Measurements from ENCODE around the gene PRR14L.
A peak's percentile ranks its signal among the peaks of the same experiment; 100 is the strongest.
"Not testable (repeated sequence)": the region's sequence is repeated elsewhere in the genome, so short reads cannot be mapped to it uniquely, and the experiment has no call there.

PRR14L gene

DNA sequence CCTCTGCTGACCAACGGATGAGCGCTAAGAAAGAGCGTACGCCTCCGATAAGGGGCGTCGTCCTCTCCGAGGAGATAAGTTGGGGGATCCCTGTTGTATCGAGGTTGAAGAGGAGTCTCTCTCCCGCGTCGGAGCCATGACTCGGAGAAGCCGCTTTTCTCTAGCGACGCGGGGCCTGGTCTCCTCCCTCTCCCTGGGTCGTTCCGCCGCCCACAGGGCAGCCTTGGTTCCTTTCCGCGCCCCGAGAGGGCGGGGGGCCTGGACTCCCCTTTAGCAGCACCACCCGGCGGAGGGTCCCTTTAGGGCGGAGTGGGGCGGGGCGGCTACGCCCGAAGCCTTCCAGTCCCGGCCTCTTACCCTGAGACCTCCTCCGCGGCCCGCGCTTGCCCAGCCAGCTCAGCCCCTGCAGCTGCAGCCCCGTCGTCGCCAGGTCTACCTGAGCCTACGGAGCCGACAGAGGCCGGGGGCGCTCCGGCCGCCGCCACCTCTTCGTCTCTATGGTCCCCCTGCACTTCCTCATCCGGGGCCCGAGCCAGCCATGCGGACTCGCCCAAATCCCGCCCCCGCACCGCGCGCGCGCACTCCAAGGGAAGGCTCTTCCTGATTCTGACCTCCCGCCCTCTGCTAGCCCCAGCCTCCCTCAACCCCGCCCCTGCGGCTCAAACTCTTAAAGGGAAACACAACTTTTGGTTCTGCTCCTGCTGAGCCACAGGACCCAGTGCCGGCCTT, at the start of gene PRR14L:
TSS of gene PRR14L (minus strand) at position 497 of the 729 bp plus-strand sequence. CDS start 11,272 bp downstream, outside the sequence.
- peak; percentile 61 for DNase-seq

DNA sequence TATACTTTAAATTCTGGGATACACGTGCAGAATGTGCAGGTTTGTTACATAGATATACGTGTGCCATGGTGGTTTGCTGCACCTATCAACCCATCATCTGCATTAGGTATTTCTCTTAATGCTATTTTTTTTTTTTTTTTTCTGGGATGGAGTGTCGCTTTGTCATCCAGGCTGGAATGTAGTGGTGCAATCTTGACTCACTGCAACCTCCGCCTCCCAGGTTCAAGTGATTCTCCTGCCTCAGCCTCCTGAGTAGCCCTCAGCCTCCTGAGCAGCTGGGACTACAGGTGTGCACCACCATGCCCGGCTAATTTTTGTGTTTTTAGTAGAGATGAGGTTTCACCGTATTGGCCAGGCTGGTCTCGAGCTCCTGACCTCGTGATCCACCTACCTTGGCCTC, 49.4 kb upstream of the PRR14L start:
- not testable (repeated sequence) for DNase-seq

DNA sequence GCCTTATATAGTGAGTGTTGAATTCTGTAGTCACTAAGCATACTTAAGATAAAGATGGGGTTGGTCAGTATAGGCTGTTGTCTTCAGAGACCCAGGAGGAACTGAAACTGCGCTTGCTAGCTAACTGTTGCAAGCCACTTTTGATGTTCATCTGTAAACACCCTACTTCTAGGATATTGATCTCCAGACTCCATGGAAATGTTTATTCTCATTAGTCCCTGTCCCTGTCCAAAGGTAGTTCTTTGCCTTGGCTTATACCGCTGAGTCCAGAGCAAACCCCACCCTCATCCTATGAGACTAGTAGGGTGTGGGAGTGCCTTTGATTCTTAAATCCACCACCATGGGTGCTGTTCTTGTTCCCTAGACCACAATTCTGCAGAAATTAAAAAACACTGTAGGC, 40.3 kb upstream of the PRR14L start:
- no peak for DNase-seq

DNA sequence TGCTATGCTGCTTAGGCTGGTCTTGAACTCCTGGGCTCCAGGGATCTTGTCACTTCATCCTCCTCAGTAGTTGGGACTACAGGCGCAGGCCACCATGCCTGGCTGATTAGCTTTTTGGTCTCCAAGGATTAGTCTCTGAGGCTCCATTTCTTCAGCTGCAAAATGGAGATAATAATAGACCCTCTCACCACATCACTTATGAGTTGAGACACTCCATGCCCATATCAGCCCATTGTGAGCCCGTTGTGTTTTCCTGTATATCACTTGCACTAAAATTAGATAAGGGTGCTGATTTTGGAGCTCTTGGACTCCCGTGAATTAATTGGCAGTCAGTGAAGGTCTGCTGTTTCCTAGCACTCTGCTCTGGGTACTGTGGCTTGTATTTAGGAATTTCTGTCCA, 39.9 kb upstream of the PRR14L start:
- DNase-seq: no peak

DNA sequence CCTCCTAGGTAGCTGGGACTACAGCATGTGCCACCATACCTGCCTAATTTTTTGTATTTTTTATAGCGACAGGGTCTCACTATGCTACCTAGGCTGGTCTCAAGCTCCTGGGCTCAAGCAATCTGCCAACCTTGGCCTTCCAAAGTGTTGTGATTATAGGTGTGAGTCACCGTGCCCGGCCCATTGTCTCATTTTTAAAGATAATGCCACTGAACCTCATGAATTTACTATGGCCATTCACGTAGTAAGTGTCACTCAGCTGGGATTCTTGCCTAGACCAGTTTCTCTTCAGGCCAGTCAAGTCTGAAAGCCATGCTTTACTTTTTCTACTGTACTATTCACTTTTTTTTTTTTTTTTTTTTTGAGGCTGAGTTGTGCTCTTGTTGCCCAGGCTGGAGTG, 26.3 kb upstream of the PRR14L start:
- no peak for DNase-seq

DNA sequence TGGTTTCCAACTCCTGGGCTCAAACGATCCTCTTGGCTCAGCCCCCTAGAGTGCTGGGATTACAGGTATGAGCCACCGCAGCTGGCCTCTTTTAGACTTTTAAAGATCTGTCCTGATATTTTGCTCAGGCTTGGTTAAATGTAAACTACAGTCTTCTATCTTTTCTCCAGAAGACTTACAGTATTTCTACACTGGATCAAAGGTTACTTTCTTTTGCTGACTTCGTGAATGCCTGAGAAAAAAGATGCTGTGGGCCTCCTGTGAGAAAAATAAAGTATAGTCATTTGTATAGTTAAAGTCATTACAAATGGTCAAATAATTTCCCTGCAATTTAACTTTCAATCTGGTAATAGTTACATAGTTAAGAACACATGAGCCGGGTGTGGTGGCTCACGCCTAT, 23.5 kb upstream of the PRR14L start:
- no peak for DNase-seq

DNA sequence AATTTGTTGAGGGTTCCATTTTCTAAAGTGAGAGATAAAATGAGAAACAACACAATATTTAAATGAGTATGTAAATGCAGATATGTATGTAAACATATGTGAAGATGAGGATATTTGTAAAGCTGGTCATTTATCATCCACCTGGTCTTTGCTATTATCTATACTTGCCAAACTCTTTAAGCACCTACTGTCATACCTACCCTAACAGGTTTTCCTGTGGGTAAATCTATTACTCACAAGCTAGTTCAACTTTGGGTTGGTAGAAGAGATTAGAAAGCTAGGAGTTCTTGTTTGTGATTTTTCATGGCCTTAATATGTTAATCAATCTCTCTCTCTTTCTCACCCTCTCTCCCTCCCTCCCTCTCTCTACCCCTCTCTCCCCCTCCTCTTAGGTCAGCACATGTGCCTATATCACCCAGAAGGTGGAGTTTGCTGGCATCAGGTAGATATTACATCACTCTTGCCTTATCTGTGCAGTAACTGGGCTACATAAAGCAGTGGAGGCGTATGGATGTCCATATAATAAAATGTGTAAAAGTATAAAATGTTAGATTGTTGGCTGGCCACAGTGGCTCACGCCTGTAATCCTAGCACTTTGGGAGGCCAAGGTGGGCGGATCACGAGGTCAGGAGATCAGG, 18.6 kb upstream of the PRR14L start:
- no peak for DNase-seq

DNA sequence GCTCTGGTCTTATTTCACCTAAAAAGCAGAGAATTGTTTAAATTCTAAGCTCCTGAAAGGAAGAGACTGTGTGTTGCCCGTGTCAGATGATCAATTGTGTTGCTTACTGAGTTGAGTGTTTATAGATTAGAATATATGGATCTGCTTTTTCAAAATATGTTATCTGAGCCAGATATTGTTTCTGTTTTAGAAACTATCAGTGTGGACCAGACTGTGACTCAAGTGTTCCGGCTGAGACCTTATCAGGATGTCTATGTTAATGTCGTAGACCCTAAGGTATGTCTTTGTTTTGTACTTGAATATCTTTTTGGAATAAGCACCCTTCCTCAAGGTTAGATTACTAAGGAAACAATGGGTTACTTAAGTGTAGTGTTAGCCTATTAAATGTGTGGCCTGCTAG, 14.9 kb upstream of the PRR14L start:
- DNase-seq: no peak

DNA sequence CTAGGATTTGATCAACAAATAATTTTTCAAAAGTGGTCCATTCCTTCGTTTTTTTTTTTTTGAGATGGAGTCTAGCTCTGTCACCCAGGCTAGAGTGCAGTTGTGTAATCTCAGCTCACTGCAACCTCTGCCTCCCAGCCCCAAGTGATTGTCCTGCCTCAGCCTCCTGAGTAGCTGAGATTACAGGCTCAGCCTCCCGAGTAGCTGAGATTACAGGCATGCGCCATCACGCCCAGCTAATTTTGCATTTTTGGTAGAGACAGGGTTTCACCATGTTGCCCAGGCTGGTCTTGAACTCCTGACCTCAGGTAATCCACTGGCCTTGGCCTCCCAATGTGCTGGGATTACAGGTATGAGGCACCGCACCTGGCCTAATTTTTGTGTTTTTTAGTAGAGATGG, 8.9 kb upstream of the PRR14L start:
- not testable (repeated sequence) for DNase-seq

DNA sequence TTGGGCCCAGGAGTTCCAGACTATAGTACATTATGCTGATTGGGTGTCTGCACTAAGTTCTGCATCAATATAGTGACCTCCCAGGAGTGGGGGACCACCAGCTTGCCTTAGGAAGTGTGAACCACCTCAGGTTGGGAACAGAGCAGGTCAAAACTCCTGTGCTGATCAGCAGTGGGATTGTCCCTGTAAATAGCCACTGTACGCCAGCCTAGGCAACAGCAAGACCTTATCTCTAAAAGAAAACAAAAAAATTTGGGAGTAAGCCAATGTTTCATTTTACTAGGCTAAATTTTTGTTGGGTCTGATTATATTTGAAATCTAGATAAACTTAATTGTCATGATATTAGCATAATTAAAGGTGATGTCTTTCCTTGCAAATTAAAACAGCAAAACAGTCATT, 7.3 kb upstream of the PRR14L start:
- DNase-seq: no peak

DNA sequence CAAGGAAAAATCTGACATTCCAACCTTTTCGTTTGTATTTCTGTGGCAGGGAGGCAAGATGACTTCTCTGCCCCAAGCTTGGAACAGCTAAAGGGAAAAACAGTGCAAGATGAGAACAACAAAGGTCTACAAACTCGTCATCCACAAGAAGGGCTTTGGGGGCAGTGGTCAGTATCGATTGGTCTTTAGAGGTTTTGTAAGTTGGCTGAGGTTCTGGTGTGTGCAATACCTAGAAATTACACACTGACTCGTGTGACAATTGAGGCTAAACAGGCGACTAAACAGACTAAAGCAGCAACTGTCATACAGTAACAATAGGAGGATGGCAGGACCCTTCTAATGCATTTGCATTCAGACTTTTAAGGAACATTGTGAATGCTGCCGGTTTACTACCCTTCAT, 4.9 kb upstream of the PRR14L start:
- no peak for DNase-seq

DNA sequence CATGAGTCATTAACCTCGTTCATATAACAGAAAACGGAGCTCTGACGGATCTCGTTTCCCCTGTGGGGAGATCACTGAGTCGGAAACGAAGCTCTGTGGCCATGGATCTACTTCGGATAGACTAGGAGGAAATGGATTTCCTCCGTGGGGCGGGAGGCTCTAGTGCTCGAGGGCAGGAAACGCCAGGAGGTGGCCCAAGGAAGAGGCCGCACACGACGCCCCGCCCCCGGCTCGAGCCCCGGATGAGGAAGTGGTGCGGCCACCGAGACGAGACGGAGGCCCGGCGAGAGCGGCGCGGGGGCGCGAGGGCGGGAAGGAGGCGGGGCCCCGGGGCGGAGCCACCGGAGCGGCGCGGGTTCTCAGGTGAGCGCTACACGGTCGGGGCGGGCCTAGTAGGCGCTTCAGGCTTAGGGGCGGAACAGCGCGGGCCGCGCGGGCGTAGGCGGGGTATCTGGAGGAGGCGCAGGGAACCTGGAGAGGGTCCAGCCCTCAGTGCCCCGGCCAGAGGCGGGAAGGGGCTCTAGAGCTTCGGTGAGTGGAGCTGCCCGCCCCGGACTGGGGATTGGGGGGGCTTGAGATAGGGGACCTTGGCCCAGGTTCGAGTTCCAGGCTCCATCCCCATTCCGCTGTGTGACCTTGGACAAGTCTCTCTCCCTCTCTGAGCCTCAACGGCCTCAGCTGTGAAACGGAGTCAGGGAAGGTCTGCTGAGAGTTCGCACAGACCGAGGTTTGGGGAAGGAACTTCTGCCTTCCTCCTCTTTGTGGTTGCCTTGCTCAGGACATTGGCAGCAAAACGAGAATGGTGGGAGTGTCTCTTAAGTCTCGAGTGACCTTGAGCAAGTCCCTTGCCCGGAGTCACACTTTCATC, 3.9 kb upstream of the PRR14L start, which contains the start of gene DEPDC5:
TSS of gene DEPDC5 (plus strand) at position 386 of the 868 bp plus-strand sequence. CDS start 903 bp downstream, outside the sequence.
- peak; percentile 39 for DNase-seq

DNA sequence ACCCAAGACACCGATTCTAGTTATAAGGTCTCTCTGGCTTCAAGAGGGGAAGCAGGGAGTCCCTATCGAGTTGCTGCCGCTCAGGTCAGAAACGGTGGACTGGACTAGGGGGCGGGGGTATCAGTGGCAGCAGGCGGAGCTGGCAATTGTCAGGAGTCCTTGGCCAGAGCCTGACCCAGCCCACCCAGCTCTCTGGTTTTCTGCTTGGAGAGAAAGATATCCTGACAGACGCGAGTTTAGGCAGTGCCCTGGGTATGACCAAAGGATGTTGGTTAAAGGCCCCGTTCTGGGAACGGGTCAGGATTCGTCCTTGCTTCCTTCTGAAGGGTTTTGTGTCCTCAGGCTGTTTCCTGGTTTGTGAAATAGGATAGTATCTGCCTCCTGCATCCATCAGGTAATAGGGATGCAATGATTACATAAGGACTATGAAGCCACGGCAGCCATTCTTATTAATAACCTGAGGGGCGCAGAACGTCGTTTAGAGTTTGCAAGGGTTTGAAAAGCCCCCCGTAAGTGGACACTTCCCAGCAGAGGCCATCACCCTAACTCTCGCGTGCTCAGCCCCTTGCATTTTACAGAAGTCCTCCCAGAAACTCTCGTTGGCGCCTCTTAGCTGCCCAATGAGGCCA, 3.2 kb upstream of the PRR14L start:
- no peak for DNase-seq

DNA sequence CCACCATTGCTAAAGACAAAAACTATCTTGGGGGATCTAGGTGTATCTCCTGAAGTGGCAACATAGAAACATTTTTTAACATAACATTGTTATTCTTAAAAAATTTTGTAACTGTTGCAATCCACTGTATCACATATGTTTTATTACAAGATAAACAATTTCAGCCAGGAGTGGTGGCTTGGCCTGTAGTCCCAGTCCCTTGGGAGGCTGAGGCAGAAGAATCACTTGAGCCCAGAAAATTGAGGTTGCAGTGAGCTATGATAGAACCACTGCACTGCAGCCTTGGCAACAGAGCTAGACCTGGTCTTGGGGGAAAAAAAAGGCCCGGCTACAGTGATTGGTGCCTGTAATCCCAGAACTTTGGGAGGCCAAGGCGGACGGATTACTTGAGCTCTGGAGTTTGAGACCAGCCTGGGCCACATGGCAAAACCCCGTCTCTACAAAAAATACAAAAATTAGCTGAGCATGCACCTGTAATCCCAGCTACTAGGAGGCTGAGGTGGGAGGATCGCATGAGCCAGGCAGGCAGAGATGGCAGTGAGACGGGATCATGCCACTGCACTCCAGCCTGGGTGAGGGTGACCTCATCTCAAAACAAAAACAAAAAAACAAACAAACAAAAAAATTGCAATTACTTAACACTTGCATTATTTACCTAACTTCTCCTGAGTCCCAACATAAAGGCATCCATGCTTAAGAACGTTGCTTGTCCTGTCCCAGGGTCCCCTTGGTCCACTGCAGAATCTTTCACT, 2.3 kb upstream of the PRR14L start:
- DNase-seq: no peak

DNA sequence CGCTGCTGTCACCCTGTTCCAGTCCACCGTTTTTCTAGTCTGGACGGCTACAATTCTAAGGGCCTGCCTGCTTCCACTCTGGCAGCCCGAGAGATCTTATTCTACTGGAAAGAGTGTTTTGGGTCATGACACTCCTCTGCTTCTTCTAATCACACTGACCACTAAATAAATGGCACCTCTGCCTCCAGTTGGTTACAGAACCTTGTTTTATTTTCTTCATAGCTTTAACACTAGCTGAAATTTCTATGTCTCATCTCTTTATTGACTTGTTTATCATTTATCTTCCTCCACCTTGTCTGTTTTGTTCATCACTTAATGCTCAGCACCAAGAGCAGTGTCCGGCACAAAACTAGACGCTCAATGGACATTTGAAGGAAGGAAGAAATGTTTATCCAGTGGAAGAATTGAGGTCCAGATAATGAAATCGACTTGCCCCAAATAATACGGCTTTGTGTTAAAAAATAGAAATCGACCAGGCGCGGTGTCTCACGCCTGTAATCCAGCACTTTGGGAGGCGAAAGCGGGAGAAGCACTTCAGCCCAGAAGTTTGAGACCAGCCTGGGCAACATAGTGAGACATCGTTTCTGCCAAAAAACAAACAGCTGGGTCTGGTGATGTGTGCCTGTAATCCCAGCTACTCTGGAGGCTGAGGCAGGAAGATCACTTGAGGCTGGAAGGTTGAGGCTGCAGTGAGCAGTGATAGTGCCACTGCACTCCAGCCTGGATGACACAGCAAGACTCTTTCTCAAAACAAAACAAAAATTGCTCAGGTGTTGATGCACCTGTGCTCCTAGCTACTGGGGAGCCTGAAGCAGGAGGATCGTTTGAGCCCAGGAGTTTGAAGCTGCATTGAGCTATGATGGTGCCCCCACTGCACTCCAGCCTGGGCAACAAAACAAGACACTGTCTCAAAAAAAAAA, 693 bp upstream of the PRR14L start:
- no peak for DNase-seq

DNA sequence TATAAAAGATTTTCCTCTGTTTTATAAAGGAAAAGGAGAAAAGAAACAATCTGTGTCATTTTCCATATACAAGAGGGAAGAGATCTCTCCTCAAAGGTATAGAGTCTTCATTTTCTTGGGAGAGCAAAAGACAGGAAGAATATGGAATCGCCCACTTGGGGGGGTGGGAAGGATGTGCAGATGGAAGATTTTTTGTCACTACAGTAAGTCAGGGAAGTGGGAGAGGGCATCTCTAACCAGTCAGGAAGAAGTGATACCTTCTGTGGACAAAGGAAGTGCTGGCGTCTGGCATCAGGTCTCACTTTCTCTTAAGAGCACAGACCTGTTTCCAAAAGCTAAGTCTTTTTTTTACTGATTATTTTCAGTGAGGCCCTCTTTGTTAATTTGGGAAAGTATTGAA, 1.4 kb downstream of the PRR14L start:
- DNase-seq: no peak

DNA sequence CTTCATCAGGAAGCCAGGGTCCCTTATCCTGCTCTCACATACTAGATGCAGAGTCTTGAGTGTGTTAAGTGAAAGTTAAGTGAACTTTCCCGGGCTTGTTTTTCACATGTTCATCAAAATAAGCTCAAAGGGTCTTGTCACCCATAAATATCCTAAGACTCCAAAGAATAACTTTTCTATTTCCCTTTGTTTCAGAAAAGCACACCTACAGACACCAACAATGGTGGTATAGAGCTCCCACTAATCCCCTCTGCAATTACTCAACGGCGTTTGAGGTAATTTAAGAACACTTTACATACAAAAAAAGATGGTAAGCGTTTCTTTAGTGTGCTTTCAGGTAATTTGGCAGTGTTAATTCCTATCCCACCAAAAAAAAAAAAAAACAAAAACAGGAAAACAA, 2.5 kb downstream of the PRR14L start:
- no peak for DNase-seq

DNA sequence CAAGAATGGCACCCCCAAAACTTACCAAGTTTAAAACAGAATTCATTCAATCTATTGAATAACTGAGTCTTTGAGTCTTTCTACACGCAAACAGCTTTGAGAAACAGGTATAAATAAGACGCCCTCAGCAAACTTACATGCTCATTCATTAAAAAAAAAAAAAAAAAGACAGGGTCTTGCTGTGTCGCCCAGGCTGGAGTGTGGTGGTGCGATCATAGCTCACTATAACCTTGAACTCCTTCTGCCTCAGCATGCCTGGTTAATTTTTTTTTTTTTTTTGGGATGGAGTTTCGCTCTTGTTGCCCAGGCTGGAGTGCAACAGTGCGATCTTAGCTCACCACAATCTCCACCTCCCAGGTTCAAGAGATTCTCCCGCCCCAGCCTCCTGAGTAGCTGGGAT, 6.1 kb downstream of the PRR14L start:
- no peak for DNase-seq

DNA sequence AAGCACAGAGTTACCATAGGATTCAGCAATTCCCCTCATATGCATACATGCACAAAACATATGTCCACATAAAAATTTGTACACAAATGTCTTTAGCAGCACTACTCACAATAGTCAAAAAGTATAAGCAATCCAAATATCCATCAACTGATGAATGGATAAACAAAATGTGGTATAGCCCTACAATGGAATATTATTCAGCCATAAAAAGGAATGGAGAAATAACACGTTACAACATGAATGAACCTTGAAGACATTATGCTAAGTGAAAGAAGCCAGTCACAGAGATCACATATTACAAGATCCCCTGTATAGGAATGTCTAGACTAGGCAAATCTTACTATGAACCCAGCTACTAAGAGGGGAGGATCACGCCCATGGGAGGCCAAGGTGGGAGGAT, 7.2 kb downstream of the PRR14L start:
- no peak for DNase-seq

DNA sequence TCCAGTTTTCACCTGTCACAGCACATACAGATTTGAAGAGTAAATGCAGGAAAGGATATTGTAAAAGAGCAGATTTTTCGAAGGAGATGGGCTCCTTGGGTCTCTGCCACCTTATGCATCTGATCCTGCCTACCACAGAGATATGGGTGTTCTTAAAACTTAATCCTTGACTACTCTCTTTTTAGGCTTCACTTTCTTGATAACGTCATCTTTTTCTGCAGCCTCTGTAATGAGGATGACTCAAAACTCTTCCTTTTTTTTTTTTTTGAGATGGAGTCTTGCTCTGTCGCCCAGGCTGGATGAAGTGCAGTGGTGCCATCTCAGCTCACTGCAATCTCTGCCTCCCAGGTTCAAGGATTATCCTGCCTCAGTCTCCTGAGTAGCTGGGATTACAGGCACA, 7.8 kb downstream of the PRR14L start:
- DNase-seq: no peak

DNA sequence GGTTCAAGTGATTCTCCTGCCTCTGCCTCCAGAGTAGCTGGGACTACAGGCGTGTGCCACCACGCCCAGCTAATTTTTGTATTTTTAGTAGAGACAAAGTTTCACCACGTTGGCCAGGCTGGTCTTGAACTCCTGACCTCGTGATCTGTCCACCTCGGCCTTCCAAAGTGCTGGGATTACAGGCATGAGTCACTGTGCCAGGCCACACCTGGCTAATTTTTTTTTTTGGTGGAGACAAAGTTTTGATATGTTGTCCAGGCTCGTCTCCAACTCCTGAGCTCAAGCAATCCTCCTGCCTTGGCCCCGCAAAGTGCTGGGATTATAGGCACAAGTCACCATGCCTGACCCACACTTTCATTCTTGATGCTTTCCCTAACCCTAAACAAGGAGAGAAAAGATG, 9.6 kb downstream of the PRR14L start:
- not testable (repeated sequence) for DNase-seq
